COR-L47 (cell line): Measurements from ENCODE around the gene GABARAP.
A peak's percentile ranks its signal among the peaks of the same experiment; 100 is the strongest.

Source experiments
- DNase-seq: peaks from one replicate; lab custom pipeline; 2025; lab: John Stamatoyannopoulos, UW

GABARAP gene

DNA sequence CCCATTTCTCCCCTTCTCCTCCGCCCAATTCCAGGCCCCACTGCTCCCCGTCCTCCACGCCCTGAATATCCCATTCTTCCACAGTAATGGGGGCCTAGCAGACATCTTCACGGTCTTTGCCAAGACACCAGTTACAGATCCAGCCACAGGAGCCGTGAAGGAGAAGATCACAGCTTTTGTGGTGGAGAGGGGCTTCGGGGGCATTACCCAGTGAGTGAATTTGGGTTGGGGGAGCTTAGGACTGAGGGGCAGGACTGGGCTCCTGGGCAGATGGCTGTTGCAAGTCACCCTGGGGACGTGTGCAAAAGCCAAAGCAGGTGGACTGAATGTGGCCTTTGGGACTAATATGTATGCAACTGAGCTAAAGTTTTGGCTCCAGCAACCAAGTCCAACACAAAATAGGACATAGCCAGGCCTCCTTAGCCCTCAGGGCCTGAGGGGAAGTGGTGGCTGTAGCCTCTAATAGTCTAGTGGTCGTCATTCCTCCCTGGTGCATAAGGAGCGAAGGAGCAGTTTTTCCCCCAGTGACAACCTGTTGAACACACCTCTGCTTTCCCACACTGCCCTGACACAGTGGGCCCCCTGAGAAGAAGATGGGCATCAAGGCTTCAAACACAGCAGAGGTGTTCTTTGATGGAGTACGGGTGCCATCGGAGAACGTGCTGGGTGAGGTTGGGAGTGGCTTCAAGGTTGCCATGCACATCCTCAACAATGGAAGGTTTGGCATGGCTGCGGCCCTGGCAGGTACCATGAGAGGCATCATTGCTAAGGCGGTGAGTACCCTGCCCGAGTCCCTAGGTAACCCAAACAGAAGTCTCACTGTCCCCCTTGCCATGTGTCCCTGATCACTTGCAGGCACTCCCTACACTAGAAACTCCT lies 19.9 kb downstream of the GABARAP start:
- no peak for DNase-seq

DNA sequence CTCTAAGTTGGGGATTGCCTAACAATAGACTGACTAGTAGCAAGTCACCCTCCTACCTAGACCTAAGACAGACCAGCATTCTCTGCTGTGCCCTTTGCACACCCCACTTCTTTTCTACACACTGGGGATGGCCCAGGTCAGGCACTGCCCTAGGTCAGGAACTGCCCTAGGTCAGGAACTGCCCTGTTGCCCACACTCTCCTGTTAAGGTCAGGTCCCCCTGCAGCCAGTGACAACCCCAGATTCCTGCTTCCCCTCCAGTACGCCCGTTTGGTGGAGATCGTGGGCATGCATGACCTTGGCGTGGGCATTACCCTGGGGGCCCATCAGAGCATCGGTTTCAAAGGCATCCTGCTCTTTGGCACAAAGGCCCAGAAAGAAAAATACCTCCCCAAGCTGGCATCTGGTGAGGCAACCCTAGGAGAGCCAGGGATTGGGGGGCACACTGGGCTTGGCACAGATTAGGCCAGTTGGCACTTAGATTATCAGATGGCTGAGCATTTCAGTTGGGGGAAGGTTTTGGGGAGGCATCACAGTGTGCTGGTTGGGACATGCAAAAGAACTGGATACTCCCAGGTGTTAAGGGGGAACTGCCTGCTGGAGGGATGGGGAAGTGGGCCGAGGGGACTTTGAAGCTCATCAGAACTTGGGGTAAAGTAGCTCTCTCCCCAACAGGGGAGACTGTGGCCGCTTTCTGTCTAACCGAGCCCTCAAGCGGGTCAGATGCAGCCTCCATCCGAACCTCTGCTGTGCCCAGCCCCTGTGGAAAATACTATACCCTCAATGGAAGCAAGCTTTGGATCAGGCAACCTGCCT lies 20.8 kb downstream of the GABARAP start:
- no peak for DNase-seq

DNA sequence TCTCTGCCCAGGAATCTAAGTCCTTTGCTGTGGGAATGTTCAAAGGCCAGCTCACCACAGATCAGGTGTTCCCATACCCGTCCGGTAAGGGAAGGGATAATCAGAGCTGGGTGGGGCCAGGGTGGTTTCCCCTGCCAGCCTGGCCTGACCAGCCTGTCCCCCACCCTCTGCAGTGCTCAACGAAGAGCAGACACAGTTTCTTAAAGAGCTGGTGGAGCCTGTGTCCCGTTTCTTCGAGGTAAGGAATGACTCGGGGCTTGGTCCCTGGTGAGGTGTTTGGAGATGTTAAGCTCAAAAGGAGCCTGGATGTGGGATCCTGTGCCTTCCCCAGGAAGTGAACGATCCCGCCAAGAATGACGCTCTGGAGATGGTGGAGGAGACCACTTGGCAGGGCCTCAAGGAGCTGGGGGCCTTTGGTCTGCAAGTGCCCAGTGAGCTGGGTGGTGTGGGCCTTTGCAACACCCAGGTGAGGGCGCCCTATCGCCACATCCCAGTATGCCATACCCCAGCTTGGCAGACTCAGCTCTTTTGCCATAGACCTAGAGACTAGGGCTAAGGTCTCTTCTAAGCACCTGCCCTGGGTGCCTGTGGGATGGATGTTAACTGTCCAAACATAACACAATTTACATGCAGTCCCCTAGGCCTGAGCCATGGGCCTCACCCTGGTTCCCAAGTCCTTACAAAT lies 21.5 kb downstream of the GABARAP start:
- no peak for DNase-seq

DNA sequence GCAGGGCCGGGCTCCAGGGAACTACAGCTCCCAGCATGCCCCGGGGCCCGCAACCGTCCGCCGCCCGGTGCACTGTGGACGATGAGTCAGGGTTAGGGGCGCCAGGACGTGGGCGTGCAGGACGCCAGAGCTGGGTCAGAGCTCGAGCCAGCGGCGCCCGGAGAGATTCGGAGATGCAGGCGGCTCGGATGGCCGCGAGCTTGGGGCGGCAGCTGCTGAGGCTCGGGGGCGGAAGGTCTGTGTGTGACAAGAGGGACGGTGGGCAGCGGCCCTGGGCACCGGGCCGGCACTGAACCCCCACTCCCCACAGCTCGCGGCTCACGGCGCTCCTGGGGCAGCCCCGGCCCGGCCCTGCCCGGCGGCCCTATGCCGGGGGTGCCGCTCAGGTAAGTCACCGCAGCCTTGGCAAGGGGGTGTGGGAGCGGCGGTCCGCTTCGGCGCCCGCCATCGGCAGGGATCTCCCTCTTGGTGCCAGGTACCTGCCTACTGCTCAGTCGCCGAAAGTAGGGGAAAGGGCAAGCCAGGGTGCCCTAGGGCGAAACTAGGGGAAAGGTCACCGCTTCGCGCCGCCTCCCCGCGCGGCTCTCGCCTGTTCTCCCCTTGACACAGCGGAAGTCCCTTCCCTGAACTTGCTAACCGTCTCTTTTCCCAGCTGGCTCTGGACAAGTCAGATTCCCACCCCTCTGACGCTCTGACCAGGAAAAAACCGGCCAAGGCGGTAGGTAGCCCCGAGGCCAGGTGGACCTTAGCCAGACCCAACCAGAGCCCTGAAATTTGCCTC lies 22.2 kb downstream of the GABARAP start, which contains the start of the genes ACADVL and DLG4:
TSS of gene ACADVL (plus strand) at position 127 of the 781 bp plus-strand sequence. CDS start at position 174, 47 bp downstream.
TSS of gene DLG4 (minus strand) at position 25 of the 781 bp plus-strand sequence.
- peak; percentile 43 for DNase-seq

DNA sequence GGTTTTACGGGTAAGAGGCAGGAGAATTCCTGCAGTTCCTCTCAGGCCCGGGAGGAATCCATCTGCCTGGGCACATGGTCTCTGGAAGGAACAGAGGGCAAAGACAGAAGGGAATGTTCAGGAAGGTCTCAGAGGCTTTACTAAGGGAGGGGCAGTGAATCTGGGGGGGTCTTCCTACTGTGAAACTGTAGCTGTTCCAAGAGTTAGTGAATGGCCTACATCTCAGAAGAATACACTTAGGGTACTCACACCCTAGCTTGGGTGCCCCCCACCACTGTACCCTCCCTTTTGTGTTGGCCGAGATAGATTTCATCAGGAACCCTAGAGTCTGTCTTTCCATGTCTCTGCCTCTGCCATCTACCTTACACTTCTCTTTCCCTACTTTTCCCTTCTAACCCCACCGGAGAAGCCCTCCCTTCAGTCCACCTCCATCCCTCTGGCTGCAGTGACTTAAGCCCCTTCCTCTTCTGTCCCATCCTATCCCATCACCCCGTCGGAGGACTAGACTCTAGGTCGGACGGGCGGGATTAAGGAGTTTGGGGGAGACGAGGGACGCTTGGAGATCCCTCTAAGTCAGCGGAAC lies 22.9 kb downstream of the GABARAP start:
- DNase-seq = no peak

DNA sequence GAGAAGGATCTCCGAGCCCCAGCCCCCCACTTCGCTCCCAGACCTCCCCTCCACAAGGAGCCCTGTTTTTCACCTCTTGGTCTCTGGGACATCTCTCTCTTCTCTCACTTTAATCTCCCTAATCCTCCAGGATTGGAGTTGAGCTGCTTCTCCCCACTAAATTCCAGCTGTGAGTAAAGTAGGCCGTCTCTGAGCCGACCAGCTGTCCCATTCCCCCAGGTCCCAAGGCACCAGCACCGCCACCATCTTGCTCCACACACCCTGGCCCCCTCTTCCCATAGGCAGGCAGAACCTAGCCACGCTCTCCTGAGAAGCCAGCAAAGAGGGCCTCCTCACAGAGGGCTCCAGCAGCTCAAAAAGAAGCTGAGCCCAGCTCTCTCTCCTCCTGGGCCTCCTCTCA lies 23.5 kb downstream of the GABARAP start:
- no peak for DNase-seq

DNA sequence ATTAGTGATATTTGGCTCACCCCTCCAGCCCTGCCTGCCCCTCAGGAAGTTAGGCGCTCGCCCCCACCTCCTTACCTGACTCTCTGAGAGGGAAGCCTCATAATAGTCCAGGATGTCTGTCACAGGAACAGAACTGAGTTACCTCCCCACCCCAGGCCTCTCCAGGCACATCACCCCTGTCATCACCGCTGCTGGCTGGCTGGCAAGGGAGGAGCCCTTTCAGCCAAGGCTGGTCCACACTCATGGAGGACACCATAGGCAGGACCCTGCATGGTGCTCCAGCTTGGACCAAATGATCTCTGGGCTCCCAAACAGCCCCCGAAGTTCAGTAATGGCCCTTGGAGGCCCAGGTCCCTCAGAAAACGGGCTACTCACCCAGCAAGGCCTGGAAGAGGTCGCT lies 24.1 kb downstream of the GABARAP start:
- DNase-seq = no peak

DNA sequence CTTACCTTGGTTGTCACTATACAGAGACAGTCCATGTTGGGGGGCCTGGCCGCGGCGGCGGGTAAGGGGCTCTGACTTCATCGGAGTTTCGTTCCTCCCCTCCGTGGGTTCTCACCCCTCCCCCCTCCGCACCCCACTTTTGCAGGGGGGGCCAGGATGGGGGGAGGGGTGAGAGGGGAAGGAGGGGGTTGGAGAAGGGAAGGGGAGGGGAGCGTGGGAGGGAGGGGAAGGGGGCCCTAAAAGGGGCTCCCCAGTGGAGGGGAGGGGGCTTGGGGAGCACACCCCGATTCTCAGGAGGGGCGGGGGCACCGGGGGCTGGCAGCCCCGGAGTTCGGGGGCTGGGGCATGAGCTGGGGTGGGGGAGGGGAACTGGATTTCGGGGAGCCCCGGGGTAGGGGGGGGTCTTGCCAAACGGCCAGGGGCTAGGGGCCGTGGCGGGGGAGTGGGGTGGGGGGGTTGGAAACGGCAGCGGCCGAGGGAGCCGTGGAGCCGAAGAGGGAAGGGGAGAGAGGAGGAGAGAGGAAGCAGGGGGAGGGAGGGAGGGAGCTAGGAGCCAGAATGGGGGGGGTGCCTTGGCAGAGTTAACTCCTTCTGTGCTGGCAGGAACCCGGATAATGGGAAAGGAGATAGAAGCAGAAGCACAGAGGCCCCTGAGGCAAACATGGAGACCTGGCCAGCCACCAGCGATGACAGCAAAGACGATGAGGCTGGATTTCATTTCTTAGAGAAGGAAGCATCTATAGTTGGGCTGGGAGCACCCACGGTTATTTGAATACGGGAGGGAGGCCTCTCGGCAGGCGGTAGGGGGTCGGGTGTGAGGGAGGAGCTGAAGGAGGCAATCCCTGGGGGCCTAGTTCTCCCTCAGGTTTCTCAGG lies 24.9 kb downstream of the GABARAP start:
- DNase-seq = peak; percentile 42

DNA sequence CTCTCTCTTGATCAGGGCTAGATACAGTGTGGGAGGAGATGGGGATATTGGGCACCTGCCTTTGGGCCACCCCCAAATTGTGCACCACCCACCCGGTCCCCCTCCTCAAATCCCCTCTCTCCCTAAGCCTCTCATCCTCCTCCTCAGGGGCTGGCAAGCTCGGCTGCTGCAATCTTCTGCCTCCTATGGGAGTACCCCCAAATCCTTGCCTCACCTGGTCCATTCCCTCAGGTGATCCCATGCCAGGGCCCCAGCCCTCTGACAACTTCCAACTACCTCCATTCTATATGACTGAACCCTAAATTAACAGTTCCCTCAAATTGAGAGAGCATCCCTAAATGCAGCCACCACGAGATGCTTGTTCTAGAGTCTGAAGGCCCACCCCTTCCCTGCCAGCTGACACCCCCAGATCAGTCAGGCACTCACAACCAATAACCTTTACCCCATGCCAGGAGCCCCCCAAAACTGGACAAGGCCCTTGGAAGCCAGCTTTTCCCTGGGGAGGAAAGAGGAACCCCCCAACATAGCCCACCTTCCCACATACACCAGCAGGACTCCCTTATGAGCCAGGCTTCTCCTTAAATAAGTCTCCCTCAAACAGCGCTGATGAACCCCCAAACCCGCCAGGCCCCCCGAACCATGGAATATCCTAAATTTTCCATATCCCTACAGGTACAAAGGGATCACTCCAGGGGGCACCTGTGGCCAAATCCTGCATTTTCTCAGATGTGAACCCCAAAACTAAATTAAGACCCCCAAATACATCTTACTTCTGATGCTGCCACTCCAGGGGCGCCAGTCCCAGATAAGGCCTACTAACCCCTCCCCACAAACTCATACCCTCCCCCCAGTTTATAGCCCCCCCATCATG lies 25.8 kb downstream of the GABARAP start:
- DNase-seq = no peak

DNA sequence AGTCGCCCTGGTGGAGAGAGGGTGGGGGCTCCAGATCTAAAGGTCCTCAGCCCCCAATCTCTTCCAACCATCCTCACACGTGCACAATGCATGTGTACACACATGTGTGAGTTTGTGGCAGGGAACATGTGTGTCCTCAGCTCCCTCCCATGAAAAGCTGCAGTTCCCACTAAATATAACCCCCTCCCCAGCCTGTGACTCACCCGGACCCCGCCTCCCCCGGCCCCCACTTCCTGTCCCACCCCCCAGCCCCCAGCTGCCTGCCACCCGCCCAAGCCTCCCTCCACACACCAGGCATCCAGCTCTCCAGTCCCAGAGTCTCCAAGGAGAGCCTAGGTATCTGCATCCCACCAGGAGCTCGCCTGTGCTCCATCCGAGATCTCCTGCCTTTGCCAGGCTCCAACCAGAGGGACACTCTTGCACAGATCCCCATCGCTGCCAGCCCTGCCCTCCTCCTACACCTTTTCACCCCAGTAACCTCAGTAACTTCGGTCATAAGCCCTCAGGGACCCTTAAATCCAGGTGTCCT lies 26.5 kb downstream of the GABARAP start:
- DNase-seq = no peak

DNA sequence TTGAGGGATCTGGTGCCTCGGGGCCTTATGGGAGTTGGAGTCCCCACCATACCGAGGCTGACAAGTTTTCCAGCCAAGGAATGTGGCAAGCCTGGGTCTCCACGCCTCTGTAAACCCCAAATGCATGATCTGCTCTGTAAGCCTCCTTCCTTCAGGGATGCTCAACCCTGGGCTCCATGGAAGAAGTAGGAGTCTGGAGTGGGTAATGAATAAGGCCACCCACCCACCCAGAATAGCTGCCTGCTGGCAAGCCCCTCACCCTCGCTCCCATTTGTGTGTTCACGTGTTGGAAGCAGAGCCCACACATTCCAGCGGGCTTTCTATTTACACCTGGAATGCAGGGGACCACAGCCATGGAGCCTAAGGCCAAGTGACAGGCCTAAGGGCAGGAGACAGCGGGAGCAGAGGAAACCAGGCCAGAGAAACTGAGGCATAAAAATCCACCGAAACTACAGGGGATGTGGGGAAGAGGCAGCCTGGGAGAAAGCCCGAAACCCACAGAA lies 27.1 kb downstream of the GABARAP start:
- no peak for DNase-seq

DNA sequence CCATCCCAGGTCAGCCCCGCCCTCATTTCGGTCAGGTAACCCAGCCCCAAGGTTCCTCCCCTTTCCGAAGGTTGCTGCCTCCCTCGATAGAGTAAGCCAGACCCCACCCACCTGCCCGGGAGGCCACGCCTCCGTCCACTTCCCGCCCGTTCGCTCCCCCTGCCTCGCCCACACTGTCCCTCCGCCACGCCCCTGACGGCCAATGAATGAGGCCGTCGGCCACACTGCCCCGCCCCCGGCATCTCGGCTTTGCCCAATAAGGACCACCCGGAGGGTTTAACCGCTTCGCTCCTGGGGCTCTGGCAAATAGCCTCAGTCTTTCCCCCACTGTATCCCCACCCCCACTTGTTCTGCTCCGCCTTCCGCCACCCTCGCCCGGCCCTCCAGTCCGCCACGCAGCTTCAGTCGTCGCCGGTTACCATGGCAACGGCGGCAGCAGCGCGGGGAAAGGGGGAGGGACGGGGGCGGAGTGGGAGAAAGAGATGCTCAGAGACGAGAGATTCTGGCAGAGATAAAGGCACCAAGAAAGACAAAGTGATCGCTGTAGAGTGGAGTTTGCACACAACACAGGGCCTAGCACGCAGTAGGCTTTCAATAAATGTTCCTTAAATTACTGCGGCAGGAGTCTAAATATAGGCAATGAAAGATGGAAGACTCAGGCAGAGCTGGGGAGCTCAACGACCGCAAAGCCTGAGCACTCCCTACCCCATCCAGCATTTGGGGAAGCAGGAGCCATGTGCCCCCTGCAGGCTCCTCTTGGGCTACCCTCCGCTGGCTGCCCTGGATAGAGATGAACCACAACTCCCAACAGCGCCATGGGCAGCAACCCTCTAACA lies 27.7 kb downstream of the GABARAP start:
- peak; percentile 95 for DNase-seq

DNA sequence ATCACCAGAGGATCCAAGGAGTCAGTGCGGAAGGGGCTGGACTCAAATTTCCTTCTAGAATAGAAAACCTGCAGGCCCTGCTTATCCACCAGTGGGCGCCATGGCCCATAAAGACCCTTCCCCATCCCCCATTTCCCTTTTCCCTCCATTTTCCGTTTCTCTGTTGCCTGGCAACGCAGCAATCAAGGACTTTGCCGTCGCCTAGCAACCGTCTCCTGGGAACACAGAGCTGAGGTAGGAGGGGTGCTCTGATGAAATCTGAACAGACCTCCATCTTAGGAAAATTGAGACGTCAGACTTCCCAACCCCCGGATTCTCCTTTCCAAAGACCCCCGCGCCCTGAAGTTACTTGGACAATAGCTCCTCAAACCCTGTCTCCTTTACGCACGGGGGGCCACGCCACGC lies 28.4 kb downstream of the GABARAP start:
- peak; percentile 89 for DNase-seq

DNA sequence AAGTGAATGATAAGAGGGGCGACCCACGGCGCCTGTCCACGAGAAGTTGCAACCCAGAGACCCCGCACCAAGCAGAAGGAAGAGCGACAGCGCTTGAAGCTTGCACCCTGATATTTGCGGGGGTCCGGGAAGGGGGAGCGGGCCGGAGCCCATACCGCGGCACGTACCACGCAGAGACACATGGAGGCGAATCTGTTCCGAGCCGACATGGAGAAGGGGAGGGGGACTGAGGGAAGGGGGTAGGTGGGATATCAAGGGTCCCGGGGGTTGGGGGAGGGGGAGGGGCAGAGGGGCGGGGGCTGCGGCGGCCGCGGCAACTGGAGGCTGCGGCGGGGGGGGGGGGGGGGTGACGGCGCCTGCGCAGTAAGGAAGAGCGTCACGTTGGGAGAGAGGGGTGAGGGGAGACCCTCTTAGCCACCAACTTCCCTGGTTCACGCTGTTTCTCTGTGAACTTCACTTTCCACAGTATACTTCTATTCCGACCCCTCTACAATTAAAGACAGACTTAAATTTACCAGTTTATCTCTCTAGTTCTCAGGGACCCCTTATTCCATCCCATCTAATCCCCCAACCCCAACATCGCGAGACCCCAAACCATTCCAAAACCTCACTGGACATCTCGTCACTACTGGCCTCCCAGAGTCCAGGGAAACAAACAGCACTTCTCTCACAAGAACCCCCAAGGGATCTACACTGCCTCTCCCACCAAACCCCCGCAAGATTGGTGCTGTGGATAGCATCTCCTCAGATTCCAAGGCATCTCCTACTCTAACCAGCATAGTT lies 30.6 kb downstream of the GABARAP start:
- DNase-seq = no peak

DNA sequence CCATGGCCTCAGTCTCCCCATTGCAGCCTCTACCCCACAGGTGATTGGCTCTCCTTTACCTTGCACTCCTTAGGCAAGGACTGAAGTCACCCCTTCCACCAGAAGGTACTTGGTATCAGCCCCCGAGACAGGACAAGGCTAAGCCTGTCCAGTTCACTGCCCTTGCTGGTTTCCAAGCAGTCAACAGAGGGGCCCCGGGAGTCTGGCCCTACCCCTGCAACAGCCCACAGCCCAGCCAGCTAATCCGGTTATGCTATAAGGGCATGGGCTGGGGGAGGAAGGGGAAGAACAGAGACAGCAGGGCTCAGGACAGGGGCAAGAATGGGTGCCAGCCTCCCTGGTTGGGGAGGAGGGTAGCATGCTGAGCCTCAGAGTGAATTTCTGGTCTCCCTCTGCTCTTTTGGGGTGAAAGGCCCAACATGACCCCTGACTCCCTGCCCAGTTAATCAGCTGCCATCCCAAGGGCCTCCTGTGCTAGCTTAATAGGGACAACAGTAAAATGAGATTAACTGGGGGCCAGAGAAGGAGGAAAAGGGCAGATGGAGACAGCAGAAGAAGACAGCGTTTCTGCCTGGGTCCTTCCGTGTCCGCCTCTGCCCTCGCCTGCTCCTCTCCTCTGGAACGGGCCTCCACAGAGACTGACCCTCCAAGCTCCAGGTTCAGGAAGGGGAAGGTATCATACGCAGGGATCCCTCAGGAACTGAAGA lies 33.3 kb downstream of the GABARAP start:
- no peak for DNase-seq

DNA sequence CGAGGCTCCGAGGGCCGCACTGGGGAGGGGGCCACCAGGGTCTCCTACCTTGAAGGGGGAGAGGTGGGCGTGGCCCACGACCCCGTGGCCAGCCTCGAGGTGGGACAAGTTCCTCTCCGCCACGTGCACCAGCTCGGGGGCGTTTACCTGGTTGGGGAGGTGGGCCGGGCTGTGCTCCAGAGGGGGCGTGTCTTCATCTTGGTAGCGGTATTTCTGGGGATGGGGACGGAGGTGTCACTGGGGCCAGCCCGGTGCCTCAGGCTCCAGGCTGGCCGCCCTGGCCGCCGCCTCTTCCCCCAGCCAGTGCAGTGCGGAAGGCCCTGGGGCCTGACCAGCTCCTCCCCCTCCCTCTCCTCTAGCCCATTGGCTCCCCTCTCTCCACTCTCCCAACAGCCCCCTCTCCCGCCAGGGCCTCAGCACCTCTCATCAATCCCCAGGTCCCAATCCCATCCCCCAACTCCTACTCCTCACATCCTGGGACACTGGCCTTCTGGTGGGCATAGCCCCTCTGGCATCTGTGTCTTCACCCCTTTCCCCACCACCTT lies 34.1 kb downstream of the GABARAP start:
- DNase-seq = no peak
